ENCODE data around the gene SYT7. TPM values are rescaled to one million over a fixed set of nuclear protein-coding genes. Genes with fewer than 3 reads are reported as not detected.

The SYT7 gene
- total RNA-seq, 1 donor from 2014 or later: 18.9 TPM

GRCh38 chr11:61505640-61506155 lies 75.2 kb downstream of the SYT7 start:
- Histone ChIP-seq H3K4me1 (peaks cover 21% of the 10 kb centered on the region), H3K36me3 (no peaks in the 10 kb centered on the region), H3K4me3 (no peak overlapping the region), H3K27ac (replicated peaks) (no peak overlapping the region), H3K27me3 (ENCODE audit: low read depth) (peaks cover 57% of the 10 kb centered on the region), H3K9me3 (replicated peaks) (no peaks in the 10 kb centered on the region)
- no peak for DNase-seq
- no peak for TF ChIP-seq CTCF (IDR thresholded peaks at IDR 0.05; ENCODE audit: borderline replicate concordance)
- intact Hi-C loops (cut with micrococcal nuclease): no loop called here

GRCh38 chr11:61505106-61505505 lies 75.8 kb downstream of the SYT7 start:
- H3K4me3 ChIP-seq: no peak overlapping the region
- H3K9me3 ChIP-seq (replicated peaks): no peaks in the 10 kb centered on the region
- no peaks in the 10 kb centered on the region for H3K36me3 ChIP-seq
- no peak overlapping the region for H3K27ac ChIP-seq (replicated peaks)
- peaks cover 51% of the 10 kb centered on the region for H3K27me3 ChIP-seq (ENCODE audit: low read depth)
- TF ChIP-seq CTCF (IDR thresholded peaks at IDR 0.05; ENCODE audit: borderline replicate concordance): no peak
- DNase-seq: no peak
- intact Hi-C loops (cut with micrococcal nuclease): no loop called here
- peaks cover 20% of the 10 kb centered on the region for H3K4me1 ChIP-seq

- no peak for TF ChIP-seq CTCF (IDR thresholded peaks at IDR 0.05; ENCODE audit: borderline replicate concordance)
- H3K9me3 ChIP-seq (replicated peaks): no peaks in the 10 kb centered on the region
- H3K27me3 ChIP-seq (ENCODE audit: low read depth): peaks cover 34% of the 10 kb centered on the region
- H3K4me1 ChIP-seq: peaks cover 5% of the 10 kb centered on the region
- H3K27ac ChIP-seq (replicated peaks): no peak overlapping the region
- H3K36me3 ChIP-seq: no peaks in the 10 kb centered on the region
- no peak overlapping the region for H3K4me3 ChIP-seq
- intact Hi-C loops (cut with micrococcal nuclease): no loop called here
- DNase-seq: no peak
Measured at GRCh38 chr11:61503135-61503770, 77.6 kb downstream of the SYT7 start.

DNA sequence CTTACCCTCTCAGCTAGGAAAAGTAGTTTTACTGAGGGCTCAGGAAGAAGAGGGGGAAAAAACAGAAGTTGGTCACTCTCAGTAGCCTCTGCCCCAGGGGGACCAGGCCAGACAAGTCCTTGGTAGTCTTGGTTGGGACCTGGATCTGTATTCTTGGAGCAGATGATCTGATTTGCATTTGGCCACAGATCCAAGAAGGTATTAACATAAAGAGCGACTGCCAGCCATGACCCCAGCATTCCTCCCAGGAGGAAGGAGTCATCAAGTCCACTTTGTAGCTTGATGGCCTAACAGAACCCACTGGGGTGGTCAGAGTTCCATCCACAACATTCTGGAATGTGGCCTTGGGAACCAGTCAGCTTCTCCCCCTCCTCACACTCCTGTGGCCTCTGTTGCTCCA lies 78.4 kb downstream of the SYT7 start:
- H3K36me3 ChIP-seq: no peaks in the 10 kb centered on the region
- intact Hi-C loops (cut with micrococcal nuclease): no loop called here
- H3K27me3 ChIP-seq (ENCODE audit: low read depth): peaks cover 26% of the 10 kb centered on the region
- DNase-seq: no peak
- no peaks in the 10 kb centered on the region for H3K4me1 ChIP-seq
- no peaks in the 10 kb centered on the region for H3K9me3 ChIP-seq (replicated peaks)
- TF ChIP-seq CTCF (IDR thresholded peaks at IDR 0.05; ENCODE audit: borderline replicate concordance): no peak
- H3K4me3 ChIP-seq: no peak overlapping the region
- no peak overlapping the region for H3K27ac ChIP-seq (replicated peaks)

DNA sequence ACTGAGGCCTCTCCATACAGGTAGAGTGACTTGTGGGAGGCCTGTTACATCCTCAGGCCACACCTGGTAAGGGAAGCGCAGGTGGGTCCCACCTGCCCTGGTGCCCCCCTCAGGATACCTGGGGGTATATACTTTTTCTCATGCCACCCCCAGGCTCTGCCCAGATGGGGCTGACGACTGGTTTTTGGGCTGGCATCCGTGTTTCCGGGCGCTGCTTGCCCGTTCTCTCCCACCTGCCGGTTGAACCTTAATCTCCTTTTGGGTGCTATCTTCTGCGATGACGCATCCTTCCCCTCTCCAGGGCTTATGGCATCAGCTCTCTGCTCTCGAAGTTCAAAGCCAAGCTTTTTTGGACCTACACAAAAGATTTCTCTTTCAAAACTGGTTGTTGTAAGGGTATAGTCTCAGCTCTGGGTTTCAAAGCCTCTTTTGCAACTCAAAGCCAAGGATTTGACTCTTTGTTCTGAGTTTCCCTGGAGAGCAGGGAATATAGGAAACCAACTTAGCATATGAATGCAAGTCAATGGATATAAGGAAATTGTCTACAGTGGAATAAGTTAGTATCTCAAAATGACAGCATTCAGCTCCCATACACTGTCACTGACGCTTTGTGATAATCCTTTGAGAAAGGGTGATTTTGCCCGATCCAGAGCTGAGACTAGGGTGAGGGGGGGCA lies 80.9 kb downstream of the SYT7 start:
- Histone ChIP-seq H3K4me1 (peaks cover 17% of the 10 kb centered on the region), H3K4me3 (no peak overlapping the region), H3K27ac (replicated peaks) (no peak overlapping the region), H3K27me3 (ENCODE audit: low read depth) (peaks cover under 1% of the 10 kb centered on the region), H3K36me3 (no peaks in the 10 kb centered on the region), H3K9me3 (replicated peaks) (no peaks in the 10 kb centered on the region)
- DNase-seq: no peak
- no peak for TF ChIP-seq CTCF (IDR thresholded peaks at IDR 0.05; ENCODE audit: borderline replicate concordance)
- intact Hi-C loops (cut with micrococcal nuclease): no loop called here

Data from left ventricle myocardium inferior (tissue), 1 donor.